LNCaP clone FGC (cell line): ENCODE data around the gene C1D.

Experiments
- DNase-seq: peaks from one replicate; pipeline ENCODE4 v3.0.0-alpha.2; 2011; ENCODE audit warnings: low read depth
- H3K4me3 ChIP-seq: 2 replicates; pipeline ENCODE4 v1.5.1; 2011; ENCODE audit warnings: mild to moderate bottlenecking, low read depth, low read length, control low read depth
- TF ChIP-seq, protein P1 (sequence below): IDR thresholded peaks from 2 replicates; pipeline ENCODE4 v1.5.1; 2012; ENCODE audit warnings: mild to moderate bottlenecking; ENCODE audit not compliant: control insufficient read depth, insufficient read depth; ENCODE audit errors: extremely low read depth

The C1D gene

DNA sequence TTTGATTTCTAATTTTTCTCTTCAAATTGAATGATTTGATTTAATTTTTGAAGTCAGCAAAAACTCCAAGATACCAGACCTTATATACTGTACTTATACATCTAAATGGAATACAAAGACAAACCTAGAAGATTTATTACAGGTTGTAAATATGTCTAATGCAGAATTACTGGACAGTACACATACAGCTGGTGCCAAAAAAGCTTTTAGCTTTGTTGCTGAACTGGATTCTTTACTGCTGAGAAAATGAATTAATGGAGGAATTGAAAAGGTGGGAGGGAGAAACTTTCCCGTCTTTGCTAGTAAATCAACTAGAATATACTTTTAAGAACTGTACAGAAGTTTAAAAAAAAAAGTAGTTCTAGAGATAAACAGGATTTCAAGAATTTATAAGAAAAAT, 17.5 kb downstream of the C1D start:
- peak; percentile 65 for DNase-seq
- H3K4me3 ChIP-seq = no peak overlapping the region
- TF ChIP-seq, protein P1, sequence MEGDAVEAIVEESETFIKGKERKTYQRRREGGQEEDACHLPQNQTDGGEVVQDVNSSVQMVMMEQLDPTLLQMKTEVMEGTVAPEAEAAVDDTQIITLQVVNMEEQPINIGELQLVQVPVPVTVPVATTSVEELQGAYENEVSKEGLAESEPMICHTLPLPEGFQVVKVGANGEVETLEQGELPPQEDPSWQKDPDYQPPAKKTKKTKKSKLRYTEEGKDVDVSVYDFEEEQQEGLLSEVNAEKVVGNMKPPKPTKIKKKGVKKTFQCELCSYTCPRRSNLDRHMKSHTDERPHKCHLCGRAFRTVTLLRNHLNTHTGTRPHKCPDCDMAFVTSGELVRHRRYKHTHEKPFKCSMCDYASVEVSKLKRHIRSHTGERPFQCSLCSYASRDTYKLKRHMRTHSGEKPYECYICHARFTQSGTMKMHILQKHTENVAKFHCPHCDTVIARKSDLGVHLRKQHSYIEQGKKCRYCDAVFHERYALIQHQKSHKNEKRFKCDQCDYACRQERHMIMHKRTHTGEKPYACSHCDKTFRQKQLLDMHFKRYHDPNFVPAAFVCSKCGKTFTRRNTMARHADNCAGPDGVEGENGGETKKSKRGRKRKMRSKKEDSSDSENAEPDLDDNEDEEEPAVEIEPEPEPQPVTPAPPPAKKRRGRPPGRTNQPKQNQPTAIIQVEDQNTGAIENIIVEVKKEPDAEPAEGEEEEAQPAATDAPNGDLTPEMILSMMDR = no peak

DNA sequence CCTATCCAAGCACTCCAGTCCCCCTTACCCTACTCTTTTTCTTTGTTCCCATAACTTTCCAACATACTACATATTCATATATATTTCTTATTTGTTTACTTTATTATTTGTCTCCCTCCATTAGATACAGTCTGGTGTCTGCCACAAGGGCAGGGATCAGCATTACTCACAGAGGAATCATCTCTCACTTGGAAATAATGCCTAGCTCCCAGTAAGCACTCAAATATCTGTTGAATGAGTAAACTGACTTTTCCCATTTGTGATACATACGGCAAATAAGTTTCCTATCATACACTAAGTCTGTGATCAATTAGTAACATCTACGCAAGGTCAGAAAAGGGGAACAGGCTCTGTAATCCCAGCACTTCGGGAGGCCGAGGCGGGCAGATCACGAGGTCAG, 18.7 kb downstream of the C1D start:
- TF ChIP-seq, protein P1 = no peak
- DNase-seq = no peak

DNA sequence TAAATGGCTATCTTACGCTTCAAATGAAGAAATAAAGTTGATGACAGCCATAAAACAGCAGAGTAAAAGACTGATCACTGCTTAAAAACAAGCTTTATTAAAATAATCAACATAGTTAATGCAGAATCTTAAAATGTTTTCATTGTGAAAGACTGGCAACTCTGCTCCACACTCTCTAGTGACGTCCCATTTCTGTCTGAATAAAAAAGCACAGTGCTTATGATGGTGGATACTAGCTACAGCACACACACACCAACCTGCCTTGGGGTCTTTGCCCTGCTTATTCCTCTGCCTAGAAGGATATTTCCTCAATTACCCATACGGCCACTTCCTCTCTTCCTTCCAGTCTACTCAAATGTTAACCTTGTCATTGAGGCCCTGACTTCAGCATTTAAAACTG, 19.1 kb downstream of the C1D start:
- TF ChIP-seq, protein P1 = no peak
- DNase-seq = no peak
- H3K4me3 ChIP-seq = no peak overlapping the region

More for the DNA sequence above, 18.7 kb downstream of the C1D start:
- H3K4me3 ChIP-seq = no peak overlapping the region

DNA sequence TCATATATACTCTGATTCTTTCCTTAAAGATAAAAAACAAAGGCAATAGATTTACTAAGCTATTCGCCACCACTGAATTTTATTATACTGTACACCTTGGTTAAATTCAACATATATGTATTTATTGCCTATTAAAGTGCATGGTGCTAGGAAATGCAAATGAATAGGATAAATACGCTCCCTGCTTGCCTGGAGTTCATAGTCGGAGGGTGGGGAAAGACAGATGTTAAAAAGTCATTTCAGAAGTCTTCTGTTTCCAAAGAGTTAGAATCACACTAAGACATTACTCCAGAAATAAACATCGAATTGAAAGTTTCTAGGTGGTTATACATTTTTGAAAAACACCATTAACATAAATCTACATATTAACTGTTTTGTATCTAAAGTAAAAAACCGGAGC, 19.8 kb downstream of the C1D start:
- TF ChIP-seq, protein P1 = no peak
- DNase-seq = no peak
- H3K4me3 ChIP-seq = no peak overlapping the region

DNA sequence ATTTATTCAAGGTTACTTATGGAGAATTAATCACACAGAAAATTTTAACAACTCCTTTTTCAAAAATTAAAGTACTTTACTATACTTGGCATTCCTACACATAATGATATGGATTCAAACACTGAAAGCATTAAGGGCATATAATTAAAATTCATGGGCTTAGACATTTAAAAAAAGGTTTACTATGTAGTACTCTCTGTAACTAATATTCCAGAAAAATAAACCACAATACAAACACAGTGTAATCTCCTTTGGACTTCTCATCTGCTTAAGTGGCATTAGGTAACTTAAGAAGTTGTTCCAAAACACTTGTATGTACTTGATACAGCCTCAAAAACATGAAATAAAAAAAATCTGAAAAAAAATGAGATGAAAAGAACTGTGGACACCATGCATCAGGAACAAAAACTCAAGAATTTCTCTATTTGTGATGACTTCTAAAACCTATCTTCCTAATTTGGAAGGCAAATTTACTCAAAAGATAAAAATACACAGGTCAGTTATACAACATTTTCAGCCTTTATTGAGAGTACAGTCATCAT, 21.0 kb downstream of the C1D start:
- TF ChIP-seq, protein P1 = no peak
- no peak for DNase-seq
- no peak overlapping the region for H3K4me3 ChIP-seq

DNA sequence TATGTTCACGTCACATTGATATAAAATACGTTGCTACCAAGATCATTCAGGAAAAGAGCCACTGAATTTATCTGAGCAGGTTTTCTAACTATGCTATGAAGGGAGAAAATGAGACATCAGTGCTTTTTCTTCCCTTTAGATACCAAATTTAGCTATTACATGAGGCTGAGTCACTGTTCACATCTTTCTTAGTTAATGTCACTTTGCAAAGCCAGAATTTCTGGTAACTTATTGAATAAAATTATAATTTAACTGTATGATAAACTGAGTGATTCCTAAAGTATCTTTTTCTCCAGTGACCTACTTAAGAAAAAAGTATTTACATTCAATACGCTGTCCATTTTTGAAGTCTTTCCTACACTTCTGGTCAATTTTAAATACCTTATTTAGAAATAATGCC, 22.7 kb downstream of the C1D start:
- DNase-seq = no peak
- H3K4me3 ChIP-seq = no peak overlapping the region
- TF ChIP-seq, protein P1 = no peak

DNA sequence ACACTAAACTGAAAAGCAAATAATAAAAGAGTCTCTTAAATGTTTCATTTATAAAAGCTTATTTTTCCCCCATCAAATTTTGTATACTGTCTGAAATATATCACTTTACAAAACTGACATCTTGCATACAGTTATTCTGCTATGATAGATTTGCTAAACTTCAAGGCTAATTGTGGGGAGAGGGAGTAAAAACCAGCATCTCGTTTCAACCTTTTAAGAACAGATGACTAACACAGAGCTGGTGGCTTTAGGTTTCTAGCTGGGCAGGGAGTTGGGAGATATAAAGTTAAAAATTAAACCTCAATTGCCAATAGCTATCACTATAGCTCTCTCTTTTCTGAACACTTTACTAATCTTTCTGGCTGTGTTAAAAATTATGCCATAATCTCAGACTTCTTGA, 23.5 kb downstream of the C1D start:
- TF ChIP-seq, protein P1 = no peak
- DNase-seq = no peak

More for the DNA sequence above, 23.5 kb downstream of the C1D start:
- no peak overlapping the region for H3K4me3 ChIP-seq
